HAP-1 (cell line): ENCODE measurements around the gene CSF1.
"Not testable (repeated sequence)": the region's sequence is repeated elsewhere in the genome, so short reads cannot be mapped to it uniquely, and the experiment has no call there.

Experiments used
- DNase-seq, 2 experiments: peaks; one replicate each; pipeline ENCODE4 v3.0.0-alpha.2; 2016 to 2020; ENCODE audit warnings: low spot score in 2 of 2
- H3K27me3 ChIP-seq: fragments of 250-450 bp; sonication (Bioruptor Pico); 2 replicates; pipeline ENCODE4 v1.5.1; 2020; ENCODE audit warnings: low read depth, mild to moderate bottlenecking, moderate library complexity
- H3K36me3 ChIP-seq: fragments of 250-450 bp; sonication (Bioruptor Pico); replicated peaks from 2 replicates; pipeline ENCODE4 v1.5.1; 2020; ENCODE audit warnings: mild to moderate bottlenecking
- H3K4me1 ChIP-seq: fragments of 250-450 bp; sonication (Bioruptor Pico); 2 replicates; pipeline ENCODE4 v1.5.1; 2020; ENCODE audit warnings: mild to moderate bottlenecking
- H3K4me3 ChIP-seq: fragments of 250-450 bp; sonication (Bioruptor Pico); 2 replicates; pipeline ENCODE4 v1.5.1; 2020; ENCODE audit warnings: mild to moderate bottlenecking, moderate library complexity
- H3K9me3 ChIP-seq: fragments of 250-450 bp; sonication (Bioruptor Pico); 2 replicates; pipeline ENCODE4 v1.5.1; 2020; ENCODE audit warnings: mild to moderate bottlenecking, moderate library complexity
- in situ Hi-C: fragments of 300-500 bp; cut with MboI; formaldehyde crosslinking; loops from 3 replicates; pipeline ENCODE4 v1.14.3; 2020; ENCODE audit warnings: low sequenced_read_pairs, inconsistent platforms, mixed read lengths

CSF1 gene

DNA sequence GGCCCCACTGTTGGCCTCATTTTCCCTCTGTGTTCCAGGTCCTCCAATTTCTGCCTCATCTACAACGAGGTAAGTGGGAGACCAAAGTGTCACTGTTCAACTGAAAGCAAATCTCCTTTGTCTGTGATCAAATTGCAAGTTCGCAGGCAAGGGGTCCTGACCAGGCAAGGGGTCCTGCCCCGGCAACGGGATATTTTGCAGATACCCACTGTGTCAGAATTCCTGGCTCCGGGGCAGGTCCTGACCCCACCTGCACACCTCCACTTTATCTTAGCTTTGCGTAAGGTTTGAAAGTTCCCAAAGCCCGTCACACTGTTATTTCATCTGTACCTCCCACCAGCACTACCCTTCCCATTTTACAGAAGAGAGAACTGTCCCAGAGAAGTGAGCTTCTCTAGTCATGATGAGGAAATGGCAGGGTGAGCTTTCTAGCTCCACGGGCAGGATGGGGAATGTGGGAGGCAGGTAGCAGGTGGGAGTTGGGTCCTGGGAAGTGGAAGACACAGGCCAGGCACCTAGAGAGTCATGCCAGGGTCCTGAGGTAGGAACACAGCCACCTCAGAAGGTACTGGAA lies 32.0 kb upstream of the CSF1 start:
- Histone ChIP-seq H3K36me3 (no peaks in the 10 kb centered on the region), H3K27me3 (peaks cover 4% of the 10 kb centered on the region; the same call in 1 of the 2 replicates), H3K4me3 (no peak overlapping the region), H3K4me1 (no peaks in the 10 kb centered on the region), H3K9me3 (no peaks in the 10 kb centered on the region)
- in situ Hi-C loops = no loop called here
- DNase-seq = no peak

DNA sequence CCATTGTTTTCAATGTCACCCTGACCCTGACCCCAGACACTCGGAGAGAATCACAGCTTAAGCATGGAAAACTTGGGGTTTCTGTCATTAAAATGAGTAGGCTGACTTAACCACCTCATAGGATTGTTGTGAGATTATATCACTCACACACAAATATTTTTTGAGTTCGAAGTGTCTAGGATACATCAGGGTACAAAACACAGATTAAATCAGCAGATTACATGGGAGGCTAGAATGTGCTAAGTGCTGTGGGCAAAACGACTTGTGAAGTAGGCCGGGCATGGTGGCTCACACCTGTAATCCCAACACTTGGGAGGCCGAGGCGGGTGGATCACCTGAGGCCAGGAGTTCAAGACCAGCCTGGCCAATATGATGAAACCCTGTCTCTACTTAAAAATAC lies 31.3 kb upstream of the CSF1 start:
- H3K4me1 ChIP-seq, in situ Hi-C loops, DNase-seq, H3K4me3 ChIP-seq, H3K9me3 ChIP-seq, H3K27me3 ChIP-seq, H3K36me3 ChIP-seq: not testable (repeated sequence)

GRCh38 chr1:109879881-109880525 lies 30.6 kb upstream of the CSF1 start:
- no peak overlapping the region for H3K4me3 ChIP-seq
- H3K27me3 ChIP-seq = peaks cover 2% of the 10 kb centered on the region; the same call in 1 of the 2 replicates
- no peaks in the 10 kb centered on the region for H3K36me3 ChIP-seq
- no peaks in the 10 kb centered on the region for H3K9me3 ChIP-seq
- no peak for DNase-seq
- in situ Hi-C loops = loop anchor here (10.0 kb wide), 1 partner anchor 65 kb away; no protein-coding TSS in a partner anchor
- no peaks in the 10 kb centered on the region for H3K4me1 ChIP-seq

GRCh38 chr1:109880971-109881894 lies 29.4 kb upstream of the CSF1 start:
- in situ Hi-C loops = loop anchor here (10.0 kb wide), 1 partner anchor 64 kb away; no protein-coding TSS in a partner anchor
- DNase-seq = no peak

GRCh38 chr1:109881906-109882287 lies 28.8 kb upstream of the CSF1 start:
- H3K9me3 ChIP-seq = no peaks in the 10 kb centered on the region
- H3K4me3 ChIP-seq = no peak overlapping the region
- in situ Hi-C loops = loop anchor here (10.0 kb wide), 1 partner anchor 63 kb away; no protein-coding TSS in a partner anchor
- no peaks in the 10 kb centered on the region for H3K4me1 ChIP-seq
- no peak for DNase-seq
- H3K36me3 ChIP-seq = no peaks in the 10 kb centered on the region
- H3K27me3 ChIP-seq = no peaks in the 10 kb centered on the region

More at GRCh38 chr1:109880971-109881894, 29.4 kb upstream of the CSF1 start:
- Histone ChIP-seq H3K9me3 (no peaks in the 10 kb centered on the region), H3K4me1 (no peaks in the 10 kb centered on the region), H3K27me3 (no peaks in the 10 kb centered on the region), H3K36me3 (no peaks in the 10 kb centered on the region), H3K4me3 (no peak overlapping the region)

DNA sequence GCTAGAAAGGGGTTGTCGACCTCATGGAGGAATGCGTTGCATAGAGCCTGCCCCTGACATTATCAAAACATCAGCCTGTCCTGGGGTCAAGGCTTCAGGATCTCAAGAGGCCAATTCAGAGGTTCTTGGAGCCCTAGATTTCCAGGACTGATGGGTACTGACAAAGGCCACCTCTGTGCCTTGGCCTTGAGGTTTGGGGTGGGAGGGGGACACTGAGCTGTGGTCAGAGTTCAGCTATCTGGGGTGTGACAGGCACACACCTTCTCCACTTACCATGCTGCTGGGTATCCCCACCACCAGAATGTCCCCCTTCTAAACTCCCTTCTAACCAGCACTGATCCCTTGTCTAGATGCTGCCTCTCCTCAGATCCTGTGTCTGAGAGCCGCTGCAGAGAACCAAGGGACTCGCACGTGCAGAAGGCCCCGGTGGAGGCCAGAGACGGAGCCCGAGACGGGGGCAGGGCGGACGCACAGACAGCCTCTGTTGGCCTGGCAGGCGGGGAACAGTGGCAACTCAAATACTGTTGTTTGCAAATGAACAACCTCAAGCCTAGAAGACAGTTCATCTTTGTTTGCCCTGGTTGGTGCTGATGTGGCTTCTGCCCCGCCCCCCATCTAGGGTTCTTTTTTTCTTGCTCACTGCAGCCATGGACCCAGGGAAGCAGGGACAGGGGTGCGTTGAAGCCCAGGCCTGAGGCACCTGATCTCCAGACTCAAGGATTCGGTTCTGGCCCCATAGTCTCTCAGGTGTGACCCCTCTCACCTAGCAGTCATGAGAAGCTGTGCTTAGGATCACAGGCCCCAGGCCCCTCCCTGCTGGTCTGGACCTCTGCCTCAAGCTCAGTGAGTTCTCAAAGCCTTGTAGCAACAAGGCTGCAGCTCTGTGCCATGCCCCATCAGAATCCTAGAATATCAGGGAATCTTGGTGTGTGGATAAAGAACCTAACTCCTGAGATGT lies 28.1 kb upstream of the CSF1 start:
- no peak for DNase-seq
- Histone ChIP-seq H3K27me3 (no peaks in the 10 kb centered on the region), H3K4me3 (no peak overlapping the region), H3K36me3 (no peaks in the 10 kb centered on the region), H3K9me3 (no peaks in the 10 kb centered on the region), H3K4me1 (no peaks in the 10 kb centered on the region)
- in situ Hi-C loops = loop anchor here (10.0 kb wide), 1 partner anchor 62 kb away; no protein-coding TSS in a partner anchor

- no peaks in the 10 kb centered on the region for H3K27me3 ChIP-seq
- in situ Hi-C loops = loop anchor here (10.0 kb wide), 1 partner anchor 61 kb away; no protein-coding TSS in a partner anchor
- DNase-seq = no peak
- no peak overlapping the region for H3K4me3 ChIP-seq
- H3K4me1 ChIP-seq = no peaks in the 10 kb centered on the region
- H3K36me3 ChIP-seq = no peaks in the 10 kb centered on the region
- no peaks in the 10 kb centered on the region for H3K9me3 ChIP-seq
Measured at GRCh38 chr1:109883248-109883955, 27.2 kb upstream of the CSF1 start.

- no peak overlapping the region for H3K4me3 ChIP-seq
- in situ Hi-C loops = loop anchor here (10.0 kb wide), 1 partner anchor 60 kb away; no protein-coding TSS in a partner anchor
- no peaks in the 10 kb centered on the region for H3K4me1 ChIP-seq
- H3K36me3 ChIP-seq = no peaks in the 10 kb centered on the region
- no peaks in the 10 kb centered on the region for H3K9me3 ChIP-seq
- no peak for DNase-seq
- H3K27me3 ChIP-seq = no peaks in the 10 kb centered on the region
Measured at GRCh38 chr1:109884242-109884891, 26.3 kb upstream of the CSF1 start.

DNA sequence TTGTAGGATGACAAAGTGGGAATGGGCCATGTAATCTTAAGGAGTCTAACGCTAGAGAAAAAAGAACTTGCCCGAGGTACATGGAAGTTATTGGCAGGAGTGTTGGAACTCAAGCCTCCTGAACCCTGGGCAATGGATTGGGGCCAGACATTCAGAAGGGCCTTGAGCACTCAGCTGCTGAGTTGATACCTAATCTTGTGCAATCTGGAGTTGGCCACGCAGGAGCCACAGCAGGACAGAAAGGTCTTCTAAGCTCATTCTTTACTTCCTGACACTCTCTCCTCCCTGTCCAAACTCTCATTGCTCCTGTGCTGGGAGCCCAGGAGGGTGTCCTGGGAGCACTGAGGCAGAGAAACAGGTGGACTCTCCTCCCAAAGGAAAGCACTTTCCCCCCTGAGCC lies 25.1 kb upstream of the CSF1 start:
- Histone ChIP-seq H3K27me3 (no peaks in the 10 kb centered on the region), H3K9me3 (no peaks in the 10 kb centered on the region), H3K4me1 (no peaks in the 10 kb centered on the region), H3K4me3 (no peak overlapping the region), H3K36me3 (no peaks in the 10 kb centered on the region)
- in situ Hi-C loops = loop anchor here (10.0 kb wide), 1 partner anchor 59 kb away; no protein-coding TSS in a partner anchor
- no peak for DNase-seq

DNA sequence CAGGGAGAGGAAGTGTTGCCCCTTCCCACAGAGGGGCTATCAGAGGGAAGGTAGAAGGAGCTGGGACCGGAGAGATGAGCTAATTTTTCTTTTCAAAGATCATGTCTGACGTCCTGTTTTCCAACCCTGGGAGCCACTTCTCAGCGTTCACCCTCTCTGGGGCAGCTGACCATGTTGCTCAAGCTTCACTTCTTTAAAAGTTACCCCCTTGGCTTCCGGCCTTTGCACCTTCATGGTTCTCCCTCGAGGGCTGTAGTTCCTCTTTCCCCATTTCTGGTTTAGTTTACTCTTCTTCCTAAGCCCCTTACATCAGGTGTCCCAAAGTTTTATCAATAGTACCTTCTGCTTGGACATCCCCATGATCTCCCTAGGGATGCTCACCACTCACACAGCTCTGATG lies 23.8 kb upstream of the CSF1 start:
- no peaks in the 10 kb centered on the region for H3K27me3 ChIP-seq
- H3K4me1 ChIP-seq = no peaks in the 10 kb centered on the region
- DNase-seq = no peak
- H3K4me3 ChIP-seq = no peak overlapping the region
- no peaks in the 10 kb centered on the region for H3K9me3 ChIP-seq
- H3K36me3 ChIP-seq = no peaks in the 10 kb centered on the region
- in situ Hi-C loops = loop anchor here (10.0 kb wide), 1 partner anchor 58 kb away; no protein-coding TSS in a partner anchor

GRCh38 chr1:109887271-109887670 lies 23.4 kb upstream of the CSF1 start:
- H3K4me1 ChIP-seq = no peaks in the 10 kb centered on the region
- H3K36me3 ChIP-seq = no peaks in the 10 kb centered on the region
- no peaks in the 10 kb centered on the region for H3K27me3 ChIP-seq
- no peak overlapping the region for H3K4me3 ChIP-seq
- no peak for DNase-seq
- in situ Hi-C loops = loop anchor here (10.0 kb wide), 1 partner anchor 58 kb away; no protein-coding TSS in a partner anchor
- H3K9me3 ChIP-seq = no peaks in the 10 kb centered on the region

GRCh38 chr1:109887884-109888283 lies 22.8 kb upstream of the CSF1 start:
- Histone ChIP-seq H3K9me3 (no peaks in the 10 kb centered on the region), H3K4me3 (no peak overlapping the region), H3K27me3 (no peaks in the 10 kb centered on the region), H3K4me1 (no peaks in the 10 kb centered on the region), H3K36me3 (no peaks in the 10 kb centered on the region)
- no peak for DNase-seq
- in situ Hi-C loops = loop anchor here (10.0 kb wide), 1 partner anchor 57 kb away; no protein-coding TSS in a partner anchor
